ENCODE results near the gene MTMR1. TPM values are rescaled to one million over a fixed set of nuclear protein-coding genes. Genes with fewer than 3 reads are reported as not detected.

Gene MTMR1
- total RNA-seq, 1 donor from 2014 or later: 48.1 TPM

GRCh38 chrX:150762258-150763165 lies 69.3 kb downstream of the MTMR1 start:
- no peak for DNase-seq (ENCODE audit: low spot score)

GRCh38 chrX:150763303-150763797 lies 70.2 kb downstream of the MTMR1 start:
- DNase-seq (ENCODE audit: low spot score): no peak

- no peak for DNase-seq (ENCODE audit: low spot score)
Observed at GRCh38 chrX:150763810-150764209, 70.6 kb downstream of the MTMR1 start.

- no peak for DNase-seq (ENCODE audit: low spot score)
Observed at GRCh38 chrX:150765237-150765636, 72.0 kb downstream of the MTMR1 start.

- no peak for DNase-seq (ENCODE audit: low spot score)
Observed at GRCh38 chrX:150765782-150766350, 72.7 kb downstream of the MTMR1 start.

- DNase-seq (ENCODE audit: low spot score): no peak
Observed at GRCh38 chrX:150766351-150767044, 73.3 kb downstream of the MTMR1 start.

GRCh38 chrX:150767045-150767395 lies 73.8 kb downstream of the MTMR1 start:
- DNase-seq (ENCODE audit: low spot score): no peak

GRCh38 chrX:150767475-150768131 lies 74.4 kb downstream of the MTMR1 start:
- DNase-seq (ENCODE audit: low spot score): no peak

- no peak for DNase-seq (ENCODE audit: low spot score)
Observed at GRCh38 chrX:150768132-150768485, 74.9 kb downstream of the MTMR1 start.

GRCh38 chrX:150768580-150769190 lies 75.5 kb downstream of the MTMR1 start:
- no peak for DNase-seq (ENCODE audit: low spot score)

- DNase-seq (ENCODE audit: low spot score): no peak
Observed at GRCh38 chrX:150769408-150769807, 76.2 kb downstream of the MTMR1 start.

GRCh38 chrX:150770623-150771022 lies 77.4 kb downstream of the MTMR1 start:
- DNase-seq (ENCODE audit: low spot score): no peak

- DNase-seq (ENCODE audit: low spot score): no peak
Observed at GRCh38 chrX:150771116-150771515, 77.9 kb downstream of the MTMR1 start.

- DNase-seq (ENCODE audit: low spot score): peak; percentile 73
Observed at GRCh38 chrX:150772150-150772970, 79.2 kb downstream of the MTMR1 start.

GRCh38 chrX:150773117-150773516 lies 79.9 kb downstream of the MTMR1 start:
- no peak for DNase-seq (ENCODE audit: low spot score)

- no peak for DNase-seq (ENCODE audit: low spot score)
Observed at GRCh38 chrX:150773634-150774033, 80.4 kb downstream of the MTMR1 start.

- no peak for DNase-seq (ENCODE audit: low spot score)
Observed at GRCh38 chrX:150774798-150775568, 81.8 kb downstream of the MTMR1 start.

GRCh38 chrX:150775569-150776350 lies 82.6 kb downstream of the MTMR1 start:
- DNase-seq (ENCODE audit: low spot score): no peak

- no peak for DNase-seq (ENCODE audit: low spot score)
Observed at GRCh38 chrX:150777328-150777992, 84.3 kb downstream of the MTMR1 start.

All from ureter (tissue), 1 donor.